ENCODE results near the gene WNK1.
A peak's percentile ranks its signal among the peaks of the same experiment; 100 is the strongest.
"Not testable (repeated sequence)": the region's sequence is repeated elsewhere in the genome, so short reads cannot be mapped to it uniquely, and the experiment has no call there.

The WNK1 gene

GRCh38 chr12:911191-911826 lies 158.9 kb downstream of the WNK1 start:
- DNase-seq (ENCODE audit: low read depth in 2 of 2) = no peak

DNA sequence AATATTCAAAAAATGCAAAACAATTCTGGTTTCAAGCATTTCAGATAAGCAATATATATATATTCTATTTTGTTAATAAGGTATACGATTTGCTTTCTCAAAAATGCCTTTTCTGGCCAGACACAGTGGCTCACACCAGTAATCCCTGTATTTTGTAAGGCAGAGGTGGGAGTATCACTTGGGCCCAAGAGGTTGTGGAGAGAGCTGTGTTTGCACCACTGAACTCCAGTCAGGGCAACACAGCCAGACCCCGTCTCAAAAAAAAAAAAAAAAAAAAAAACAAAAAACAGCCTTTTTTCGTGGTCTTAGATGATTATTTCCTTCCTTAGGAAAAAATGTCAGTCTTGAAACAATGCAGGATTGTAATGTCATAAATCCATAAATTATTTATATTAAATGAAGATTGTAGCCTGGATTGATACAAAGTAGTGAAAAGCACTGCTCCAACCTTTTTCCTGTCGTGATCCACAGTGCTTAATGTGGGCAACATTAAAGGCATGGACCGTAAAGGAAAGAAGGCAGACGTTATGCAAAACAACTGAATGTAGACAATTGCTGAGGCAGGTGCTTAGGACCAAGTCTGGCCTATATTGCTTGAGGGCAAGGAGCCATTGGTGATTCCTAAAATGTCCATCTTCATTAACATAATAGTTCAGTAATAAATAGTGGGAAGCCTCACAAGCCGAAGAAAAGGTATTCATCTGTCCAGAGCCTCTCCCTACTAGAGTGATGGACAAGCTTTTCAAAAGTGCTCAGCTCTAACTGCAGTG lies 160.3 kb downstream of the WNK1 start:
- no peak for DNase-seq (ENCODE audit: low read depth in 2 of 2)

DNA sequence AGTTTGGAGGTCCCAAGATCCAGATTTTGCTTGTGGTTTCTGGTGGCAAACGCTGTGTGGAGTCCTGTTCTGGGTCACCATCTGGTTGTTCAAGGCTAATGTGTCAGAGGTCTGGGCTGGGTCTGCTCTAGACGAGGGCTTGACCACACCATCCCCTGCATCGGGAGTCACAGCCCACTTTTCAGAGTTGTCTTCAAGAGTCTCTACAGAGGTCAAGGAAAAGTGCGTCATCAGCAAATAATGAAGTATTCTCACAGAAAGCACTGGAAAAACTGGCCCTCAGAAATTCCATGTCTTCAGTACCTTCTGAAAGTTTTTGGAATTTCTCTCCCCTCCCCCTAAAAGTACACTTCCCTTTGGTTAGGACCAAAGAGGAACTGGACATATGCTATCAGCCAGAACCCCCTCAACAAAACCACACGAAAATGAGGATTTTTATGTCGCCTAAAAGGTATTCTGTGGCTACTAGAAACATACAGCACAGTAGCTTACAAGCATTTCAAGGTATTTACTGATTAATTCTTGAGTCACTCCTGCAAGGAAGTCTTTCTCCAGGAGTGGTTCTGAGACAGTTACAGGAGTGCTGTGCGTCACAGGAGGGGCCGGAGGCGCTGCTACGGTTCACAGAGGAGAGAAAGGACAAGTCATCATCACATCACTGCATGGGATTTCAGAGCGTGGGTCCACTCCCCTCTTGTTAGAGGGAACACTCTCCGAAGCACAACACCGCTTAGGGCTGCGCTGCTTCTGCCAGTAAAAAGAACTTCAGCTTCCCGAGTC lies 161.7 kb downstream of the WNK1 start:
- DNase-seq (ENCODE audit: low read depth in 2 of 2) = no peak

GRCh38 chr12:915090-915489 lies 162.7 kb downstream of the WNK1 start:
- DNase-seq (ENCODE audit: low read depth in 2 of 2) = no peak

DNA sequence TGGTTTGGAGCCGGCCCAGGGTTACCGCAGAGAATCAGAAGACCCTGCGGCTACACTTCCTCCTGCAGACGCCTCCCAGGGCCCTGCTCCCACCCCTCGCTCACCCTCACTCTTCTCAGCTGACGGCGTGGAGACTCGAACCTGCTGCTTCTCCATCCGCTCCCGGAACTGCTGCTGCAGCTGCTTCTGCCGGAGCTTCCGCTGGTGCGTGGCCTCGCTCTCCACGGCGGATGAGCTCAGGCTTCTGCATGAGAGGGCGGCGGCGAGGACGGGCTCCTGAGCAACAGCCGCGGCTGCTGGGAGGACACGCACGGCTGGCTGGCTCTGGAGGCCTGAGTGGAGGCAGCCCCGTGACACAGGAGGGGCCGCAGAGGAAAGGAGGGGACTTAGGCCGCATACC lies 163.9 kb downstream of the WNK1 start:
- DNase-seq (ENCODE audit: low read depth in 2 of 2) = no peak

GRCh38 chr12:916712-917445 lies 164.5 kb downstream of the WNK1 start:
- no peak for DNase-seq (ENCODE audit: low read depth in 2 of 2)

DNA sequence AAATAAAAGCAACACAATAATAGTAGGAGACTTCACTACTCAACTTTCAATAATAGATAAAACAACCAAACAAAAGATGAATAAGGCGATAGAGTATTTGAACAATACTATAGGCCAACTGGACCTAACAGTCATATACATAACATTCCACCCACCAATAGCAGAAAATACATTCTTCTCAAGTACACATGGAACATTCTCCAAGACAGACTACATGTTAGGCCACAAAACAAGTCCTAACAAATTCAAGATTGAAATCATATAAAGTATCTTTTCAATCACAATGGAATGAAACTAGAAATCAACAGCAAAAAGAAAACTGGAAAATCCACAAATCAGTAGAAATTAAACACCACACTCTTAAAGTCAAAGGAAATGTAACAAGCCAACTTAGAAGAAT lies 168.3 kb downstream of the WNK1 start:
- DNase-seq (ENCODE audit: low read depth in 2 of 2) = no peak

DNA sequence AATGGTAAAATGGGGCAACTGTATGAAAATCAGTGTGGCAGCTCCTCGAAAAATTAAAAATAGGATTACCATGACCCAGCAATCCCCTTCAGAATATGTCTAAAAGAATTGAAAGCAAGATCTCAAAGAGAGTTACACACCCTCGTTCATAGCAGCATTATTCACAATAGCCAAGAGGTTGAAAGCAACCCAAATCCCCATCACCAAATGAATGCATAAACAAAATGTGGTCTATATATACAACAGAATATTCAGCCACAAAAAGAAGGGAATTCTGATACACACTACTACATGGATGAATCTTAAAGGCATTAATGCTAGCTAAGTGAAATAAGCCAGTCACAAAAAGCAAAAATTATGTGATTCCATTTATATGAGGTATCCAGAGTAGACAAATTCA lies 169.9 kb downstream of the WNK1 start:
- no peak for DNase-seq (ENCODE audit: low read depth in 2 of 2)

- no peak for DNase-seq (ENCODE audit: low read depth in 2 of 2)
Observed at GRCh38 chr12:926641-927040, 174.3 kb downstream of the WNK1 start.

DNA sequence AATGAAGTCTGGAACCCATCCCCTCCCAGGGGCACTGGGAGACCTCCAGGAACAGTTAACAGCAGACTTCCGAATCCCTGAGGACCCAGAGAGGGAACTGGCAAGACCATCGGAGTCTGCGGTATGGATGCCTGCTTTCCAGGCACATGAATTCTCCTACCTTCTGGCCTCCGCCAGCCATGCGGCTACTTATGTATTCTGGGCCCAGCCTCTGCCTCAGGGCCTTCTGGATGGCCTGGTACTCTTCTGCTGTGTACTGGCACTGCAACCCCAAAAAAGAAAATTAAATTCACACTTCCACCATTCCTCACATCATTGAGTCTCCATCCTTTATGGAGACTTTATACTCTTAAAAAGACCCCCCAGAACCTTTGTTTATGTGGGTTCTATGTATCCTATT lies 178.7 kb downstream of the WNK1 start:
- no peak for DNase-seq (ENCODE audit: low read depth in 2 of 2)

DNA sequence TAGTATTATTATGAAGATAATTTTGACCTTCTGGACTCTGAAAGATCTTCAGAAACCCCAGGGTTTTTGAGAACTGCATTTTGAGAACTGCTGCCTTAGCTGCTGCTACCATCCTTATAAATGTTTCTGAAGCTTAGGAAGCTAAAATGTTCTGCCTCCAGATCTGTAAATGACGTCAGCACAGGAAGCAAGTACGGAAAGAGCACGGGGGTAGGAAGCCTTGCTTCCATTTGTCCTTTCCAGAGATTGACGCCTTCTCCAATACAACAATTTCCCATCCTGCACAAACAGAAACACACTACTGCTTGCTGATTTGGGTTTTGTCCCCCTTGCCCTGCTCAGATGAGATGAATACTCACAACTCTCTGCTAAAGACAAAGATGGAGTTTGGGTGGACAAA lies 179.2 kb downstream of the WNK1 start:
- no peak for DNase-seq (ENCODE audit: low read depth in 2 of 2)

GRCh38 chr12:935891-936290 lies 183.5 kb downstream of the WNK1 start:
- not testable (repeated sequence) for DNase-seq (ENCODE audit: low read depth in 2 of 2)

- no peak for DNase-seq (ENCODE audit: low read depth in 2 of 2)
Observed at GRCh38 chr12:936377-937345, 184.3 kb downstream of the WNK1 start.

DNA sequence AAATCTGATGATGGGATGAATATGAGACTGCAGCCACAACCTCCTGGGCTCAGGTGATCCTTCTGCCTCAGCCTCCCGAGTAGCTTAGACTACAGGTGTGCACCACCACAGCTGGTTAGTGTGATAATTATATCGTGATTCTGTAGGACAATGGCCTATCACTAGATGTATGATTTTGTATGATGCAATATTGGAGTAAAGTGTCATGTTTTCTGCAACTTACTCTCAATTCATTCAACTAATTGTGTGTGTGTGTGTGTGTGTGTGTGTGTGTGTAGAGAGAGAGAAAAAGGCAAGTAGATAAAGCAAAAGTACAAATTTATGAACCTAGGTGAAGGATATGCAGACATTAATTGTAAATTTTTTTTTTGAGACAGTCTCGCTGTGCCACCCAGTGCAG lies 186.4 kb downstream of the WNK1 start:
- DNase-seq (ENCODE audit: low read depth in 2 of 2) = no peak

DNA sequence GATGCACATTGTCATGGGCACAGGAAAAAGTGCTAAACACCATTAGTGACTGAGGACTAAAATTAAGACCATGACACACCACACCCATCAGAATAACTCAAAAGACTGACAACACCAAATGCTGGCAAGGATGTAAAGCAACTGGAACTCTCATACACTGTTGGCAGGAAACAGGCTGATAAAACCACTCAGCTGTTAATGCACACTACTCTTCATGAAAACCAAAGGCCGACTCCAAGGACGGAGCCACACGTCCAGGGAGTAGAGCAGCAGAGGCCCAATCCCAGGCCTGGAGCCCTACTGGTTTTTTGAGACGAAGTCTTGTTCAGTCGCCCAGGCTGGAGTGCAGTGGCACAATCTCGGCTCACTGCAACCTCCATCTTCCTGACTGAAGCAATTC lies 190.7 kb downstream of the WNK1 start:
- DNase-seq (ENCODE audit: low read depth in 2 of 2) = no peak

GRCh38 chr12:944211-944610 lies 191.8 kb downstream of the WNK1 start:
- no peak for DNase-seq (ENCODE audit: low read depth in 2 of 2)

GRCh38 chr12:946212-946611 lies 193.8 kb downstream of the WNK1 start:
- no peak for DNase-seq (ENCODE audit: low read depth in 2 of 2)

- no peak for DNase-seq (ENCODE audit: low read depth in 2 of 2)
Observed at GRCh38 chr12:946631-947030, 194.3 kb downstream of the WNK1 start.

DNA sequence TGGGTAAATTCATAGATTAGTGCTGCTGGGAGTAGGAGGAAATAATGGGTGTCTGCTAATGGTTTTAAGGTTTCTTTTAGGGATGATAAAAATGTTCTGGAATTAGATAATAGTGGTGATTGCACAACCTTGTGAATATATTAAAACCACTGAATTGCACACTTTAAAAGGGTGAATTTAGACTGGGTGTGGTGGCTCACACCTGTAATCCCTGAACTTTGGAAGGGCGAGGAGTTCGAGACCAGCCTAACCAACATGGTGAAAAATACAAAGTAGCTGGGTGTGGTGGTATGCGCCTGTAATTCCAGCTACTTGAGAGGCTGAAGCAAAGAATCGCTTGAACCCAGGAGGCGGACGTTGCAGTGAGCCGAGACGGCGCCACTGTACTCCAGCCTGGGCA lies 195.9 kb downstream of the WNK1 start:
- DNase-seq (ENCODE audit: low read depth in 2 of 2) = no peak

DNA sequence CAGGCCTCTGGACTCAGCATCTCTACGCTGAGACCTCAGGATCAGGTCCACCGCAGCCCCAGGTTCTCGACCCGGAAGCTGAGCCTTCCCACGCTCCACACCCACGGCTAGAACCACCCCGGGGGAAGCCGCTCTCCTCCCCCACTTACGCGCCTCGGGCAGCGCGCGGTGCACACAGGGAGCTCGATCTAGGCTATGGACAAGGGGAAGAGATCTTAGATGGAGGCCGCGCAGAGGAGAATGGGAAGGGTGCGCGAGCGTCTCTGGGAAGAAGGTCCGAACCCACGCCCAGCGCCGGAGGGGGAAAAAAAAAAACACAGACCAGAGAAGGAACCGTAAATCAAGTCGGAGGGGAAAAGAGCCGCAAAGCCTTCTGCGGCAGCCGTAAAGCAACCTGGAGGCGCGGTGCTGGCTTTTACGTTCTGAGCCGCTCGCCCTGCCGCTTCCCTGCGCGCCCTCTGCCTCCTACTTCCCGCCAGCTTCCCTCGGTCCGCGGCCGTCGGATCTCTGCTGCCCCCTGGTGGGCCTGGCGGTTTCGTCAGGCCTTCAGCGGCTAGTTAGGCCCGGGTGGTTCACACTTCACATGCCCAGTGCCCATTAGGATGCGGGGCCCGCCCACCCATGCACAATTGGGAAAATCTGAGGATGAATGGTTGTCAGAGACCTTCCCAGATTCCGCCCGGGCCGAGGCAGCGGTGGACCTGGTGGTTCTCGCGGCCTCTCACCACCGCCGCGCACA lies 197.2 kb downstream of the WNK1 start, which contains the start of gene RAD52:
TSS of gene RAD52 (minus strand) at position 242 of the 739 bp plus-strand sequence. CDS start 16,636 bp downstream, outside the sequence.
- peak; percentile 98 to 99 for DNase-seq (ENCODE audit: low read depth in 2 of 2)

Measured in stimulated activated CD4-positive, alpha-beta T cell treated with anti-CD3 and anti-CD28 coated beads, Interleukin-1b, Interleukin-23, amount 100 ng/mL, for 4 hours (primary cell).